Endothelial cell of umbilical vein (primary cell): Measurements from ENCODE around the gene EYS. TPM values are rescaled to one million over a fixed set of nuclear protein-coding genes. Genes with fewer than 3 reads are reported as not detected.

Experiments
- BruUV-seq: library from RNA; stranded (reverse); fragments of 400-500 nt; replicated peaks from 2 replicates; lab custom pipeline; 2021; lab: Mats Ljungman, UMichigan
- CTCF ChIA-PET: fragments of 300-600, 350-600 bp; sonication (Branson Sonifier 250); formaldehyde crosslinking; loops from one replicate; lab custom pipeline; 2021; ENCODE audit warnings: antibody characterized with exemption, inconsistent platforms; lab: Charles Lee
- POLR2A ChIA-PET: fragments of 300-600, 350-600 bp; sonication (Branson Sonifier 250); formaldehyde crosslinking; loops from one replicate; lab custom pipeline; 2021; ENCODE audit warnings: antibody characterized with exemption, inconsistent platforms; lab: Charles Lee
- DNase-seq: peaks from one replicate; pipeline ENCODE4 v3.0.0-alpha.2; 2011; ENCODE audit warnings: low read depth, low spot score
- FAIRE-seq: peaks from 2 replicates; lab custom pipeline; 2011; peaks lifted over from hg19 to GRCh38; lab: Jason Lieb, UNC
- H2AFZ ChIP-seq: 2 replicates; pipeline ENCODE4 v1.6.0; 2012; ENCODE audit warnings: low read depth, low read length, control low read depth, inconsistent platforms
- H3K27ac ChIP-seq: 2 replicates; pipeline ENCODE4 v1.5.1; 2011; ENCODE audit warnings: low read depth, mild to moderate bottlenecking, control low read depth, low read length, moderate library complexity; ENCODE audit not compliant: insufficient read depth
- H3K27me3 ChIP-seq, 2 experiments: 2 replicates each; pipeline versions ENCODE4 v1.6.0 to v1.6.1; 2011; ENCODE audit warnings: low read length in 2 of 2, mixed read lengths in 1 of 2; ENCODE audit not compliant: control insufficient read depth in 2 of 2, insufficient read depth in 2 of 2
- H3K36me3 ChIP-seq, 2 experiments: 2 replicates in 1 of 2; 3 replicates in 1 of 2; pipeline ENCODE4 v1.5.1; 2011; ENCODE audit warnings: low read length in 2 of 2, mild to moderate bottlenecking in 1 of 2, moderate library complexity in 1 of 2; ENCODE audit not compliant: control insufficient read depth in 2 of 2, insufficient read depth in 2 of 2; ENCODE audit errors: extremely low read depth in 1 of 2
- H3K4me1 ChIP-seq: 3 replicates; pipeline ENCODE4 v1.5.1; 2011; ENCODE audit warnings: mild to moderate bottlenecking, low read length; ENCODE audit not compliant: control insufficient read depth, insufficient read depth; ENCODE audit errors: extremely low read depth
- H3K4me2 ChIP-seq: 2 replicates; pipeline ENCODE4 v1.6.1; 2011; ENCODE audit warnings: low read length, control low read depth, mixed read lengths; ENCODE audit not compliant: insufficient read depth
- H3K4me3 ChIP-seq, 3 experiments: fragments of 200-600 bp in 1 of 3; sonication (generic), shearing (Covaris generic) in 1 of 3; replicated peaks in 1 of 3; 2 replicates each; pipeline ENCODE4 v1.5.1; 2011 to 2016; ENCODE audit warnings: control low read depth in 3 of 3, low read length in 3 of 3, mild to moderate bottlenecking in 2 of 3, inconsistent platforms in 1 of 3, low read depth in 1 of 3, moderate library complexity in 1 of 3; ENCODE audit not compliant: insufficient read depth in 1 of 3
- H3K79me2 ChIP-seq: 2 replicates; pipeline ENCODE4 v1.6.0; 2012; ENCODE audit warnings: low read length, inconsistent platforms; ENCODE audit not compliant: control insufficient read depth, insufficient read depth
- H3K9ac ChIP-seq: replicated peaks from 2 replicates; pipeline ENCODE3; 2011; ENCODE audit warnings: low read length, control low read depth; ENCODE audit not compliant: insufficient read depth; ENCODE audit errors: extremely low read depth
- H3K9me1 ChIP-seq: replicated peaks from 3 replicates; pipeline ENCODE4 v1.6.0; 2011; ENCODE audit warnings: mild to moderate bottlenecking, low read length; ENCODE audit not compliant: control insufficient read depth, insufficient read depth; ENCODE audit errors: extremely low read depth
- H3K9me3 ChIP-seq: replicated peaks from 2 replicates; pipeline ENCODE4 v1.5.1; 2012; ENCODE audit warnings: low read length, inconsistent platforms; ENCODE audit not compliant: control insufficient read depth, insufficient read depth
- H4K20me1 ChIP-seq: replicated peaks from 2 replicates; pipeline ENCODE3; 2011; ENCODE audit warnings: mild to moderate bottlenecking, low read length; ENCODE audit not compliant: control insufficient read depth, insufficient read depth; ENCODE audit errors: extremely low read depth
- CTCF ChIP-seq, 2 donors: IDR thresholded peaks; 1 replicate in 1 of 2; 2 replicates in 1 of 2; pipeline ENCODE4 v1.5.1; 2011; ENCODE audit warnings: low read length in 2 of 2, mild to moderate bottlenecking in 2 of 2, moderate library complexity in 2 of 2, control low read depth in 1 of 2, inconsistent platforms in 1 of 2, low read depth in 1 of 2; ENCODE audit not compliant: insufficient read depth in 1 of 2; ENCODE audit errors: extremely low read depth in 1 of 2
- EZH2 ChIP-seq: IDR thresholded peaks from 2 replicates; pipeline ENCODE4 v1.6.1; 2012; ENCODE audit warnings: borderline replicate concordance, low read depth, mild to moderate bottlenecking, moderate library complexity, low read length, inconsistent platforms; ENCODE audit not compliant: severe bottlenecking
- FOS ChIP-seq: IDR thresholded peaks from 2 replicates; pipeline ENCODE4 v1.6.1; 2011; ENCODE audit warnings: mild to moderate bottlenecking, low read length, moderate library complexity, borderline replicate concordance; ENCODE audit not compliant: insufficient read depth
- GATA2 ChIP-seq: IDR thresholded peaks from 2 replicates; pipeline ENCODE4 v1.7.0; 2011; ENCODE audit warnings: low read depth, mild to moderate bottlenecking, moderate library complexity, mixed read lengths, low read length; ENCODE audit not compliant: insufficient read length, insufficient read depth
- JUN ChIP-seq: IDR thresholded peaks from 2 replicates; pipeline ENCODE4 v1.6.1; 2011; ENCODE audit warnings: borderline replicate concordance, low read depth; ENCODE audit not compliant: insufficient read length, insufficient read depth
- MAX ChIP-seq: IDR thresholded peaks from 2 replicates; pipeline ENCODE4 v1.6.1; 2011; ENCODE audit not compliant: insufficient read depth, insufficient read length
- MYC ChIP-seq: IDR thresholded peaks from one replicate; pipeline ENCODE4 v1.6.1; 2011; ENCODE audit warnings: mild to moderate bottlenecking, low read depth, low read length
- POLR2A ChIP-seq: IDR thresholded peaks from 2 replicates; pipeline ENCODE4 v1.6.1; 2012; ENCODE audit warnings: low read depth, mild to moderate bottlenecking, control low read depth, low read length
- POLR2AphosphoS5 ChIP-seq: IDR thresholded peaks from 2 replicates; pipeline ENCODE4 v1.6.1; 2012; ENCODE audit warnings: low read depth, mild to moderate bottlenecking, control low read depth, low read length, moderate library complexity; ENCODE audit not compliant: insufficient read depth
- dilution Hi-C: fragments of 300-500 bp; cut with MboI; formaldehyde crosslinking; loops from one replicate; pipeline ENCODE4 v1.15.0; 2019; ENCODE audit warnings: low sequenced_read_pairs; ENCODE audit not compliant: extremely low pct_ligation_motif_present
- intact Hi-C: fragments of 100-400 bp; cut with micrococcal nuclease; formaldehyde crosslinking; loops from one replicate; pipeline ENCODE4 v1.10.0; 2022
- polyA plus RNA-seq, 4 experiments: library from polyadenylated mRNA; depleted of rRNA in 3 of 4; stranded (reverse) in 3 of 4; unstranded in 1 of 4; fragments of >200 nt; gene quantifications; 2 replicates each; pipeline versions ENCODE4 v1.2.1 to v1.2.3, GENCODE V29; 2011 to 2012; ENCODE audit warnings: missing spikeins in 1 of 4
- total RNA-seq: library from RNA; stranded (reverse); gene quantifications from 2 replicates; pipeline ENCODE4 v1.2.3, GENCODE V29; 2021

Gene EYS
- total and polyA plus RNA-seq, 2 donors (not counting 3 experiments of a cell fraction or from before 2014, with no cell fraction given) = 0.01 to 0.27 TPM

- H3K27me3 ChIP-seq = no peaks in the 10 kb centered on the region
- DNase-seq (no peak), FAIRE-seq (no peak)
- no TSS peak for BruUV-seq
- H3K4me1 ChIP-seq = no peaks in the 10 kb centered on the region
- no peak for TF ChIP-seq CTCF (IDR thresholded peaks at IDR 0.05; ENCODE audit: extremely low read depth in 1 of 2, insufficient read depth in 1 of 2, low read depth in 1 of 2, low read length in 2 of 2)
- no peak for TF ChIP-seq FOS
- TF ChIP-seq JUN = no peak
- no peak for TF ChIP-seq MAX
- no peak for TF ChIP-seq GATA2
- no peak for TF ChIP-seq POLR2AphosphoS5
- TF ChIP-seq POLR2A = no peak
- TF ChIP-seq MYC = no peak
- TF ChIP-seq EZH2 = no peak
- H3K27ac ChIP-seq = no peak overlapping the region
- intact Hi-C loops = no loop called here
- ChIA-PET CTCF (no interaction called here), POLR2A (no interaction called here)
- H3K4me2 ChIP-seq = no peak overlapping the region
- dilution Hi-C loops = no loop called here
- H3K79me2 ChIP-seq = no peaks in the 10 kb centered on the region
- H3K9me1 ChIP-seq = no peaks in the 10 kb centered on the region
- no peak overlapping the region for H2AFZ ChIP-seq
- H3K36me3 ChIP-seq = no peaks in the 10 kb centered on the region
- H4K20me1 ChIP-seq = no peaks in the 10 kb centered on the region
- no peak overlapping the region for H3K4me3 ChIP-seq
- no peak overlapping the region for H3K9ac ChIP-seq
- H3K9me3 ChIP-seq = no peaks in the 10 kb centered on the region
These were observed 651.5 kb downstream of the EYS start for GRCh38 chr6:65055545-65055944.
